ENCODE measurements around the gene UCP1.
A peak's percentile ranks its signal among the peaks of the same experiment; 100 is the strongest.
"Not testable (repeated sequence)": the region's sequence is repeated elsewhere in the genome, so short reads cannot be mapped to it uniquely, and the experiment has no call there.

The UCP1 gene

GRCh38 chr4:140529434-140529833 lies 39.3 kb downstream of the UCP1 start:
- DNase-seq: no peak

- DNase-seq: peak; percentile 97
These were observed 44.7 kb downstream of the UCP1 start, which contains the start of gene ELMOD2 for GRCh38 chr4:140523857-140524742. Gene ELMOD2, plus strand, starts transcription at chr4:140524168. Its CDS starts 1,261 bp downstream, at chr4:140525429.

- no peak for DNase-seq
These were observed 45.3 kb downstream of the UCP1 start for GRCh38 chr4:140523370-140523856.

- DNase-seq: no peak
These were observed 53.3 kb downstream of the UCP1 start for GRCh38 chr4:140515423-140515822.

GRCh38 chr4:140513765-140514164 lies 55.0 kb downstream of the UCP1 start:
- not testable (repeated sequence) for DNase-seq
